RPMI8226 (cell line): ENCODE results near the gene BCAS1.
A peak's percentile ranks its signal among the peaks of the same experiment; 100 is the strongest.
"Not testable (repeated sequence)": the region's sequence is repeated elsewhere in the genome, so short reads cannot be mapped to it uniquely, and the experiment has no call there.

Experiments used
- DNase-seq: peaks from one replicate; pipeline ENCODE4 v3.0.0-alpha.2; 2015

BCAS1 gene

GRCh38 chr20:53939572-53940359, 130.6 kb downstream of the BCAS1 start:
- DNase-seq: peak; percentile 85

- no peak for DNase-seq
These were observed 131.2 kb downstream of the BCAS1 start for GRCh38 chr20:53939190-53939571.

- DNase-seq: no peak
These were observed 131.7 kb downstream of the BCAS1 start for GRCh38 chr20:53938739-53939138.

- no peak for DNase-seq
These were observed 132.4 kb downstream of the BCAS1 start for GRCh38 chr20:53937929-53938367.

- DNase-seq: no peak
These were observed 133.1 kb downstream of the BCAS1 start for GRCh38 chr20:53937339-53937741.

- peak; percentile 18 for DNase-seq
These were observed 134.9 kb downstream of the BCAS1 start for GRCh38 chr20:53935344-53936084.

- peak; percentile 40 for DNase-seq
These were observed 135.7 kb downstream of the BCAS1 start for GRCh38 chr20:53934421-53935343.

GRCh38 chr20:53933232-53933846, 137.1 kb downstream of the BCAS1 start:
- DNase-seq: no peak

GRCh38 chr20:53932655-53933192, 137.7 kb downstream of the BCAS1 start:
- DNase-seq: not testable (repeated sequence)

- no peak for DNase-seq
These were observed 138.8 kb downstream of the BCAS1 start for GRCh38 chr20:53931597-53931996.

GRCh38 chr20:53930651-53931504, 139.5 kb downstream of the BCAS1 start:
- DNase-seq: no peak

- DNase-seq: peak; percentile 16
These were observed 140.3 kb downstream of the BCAS1 start for GRCh38 chr20:53929974-53930650.

GRCh38 chr20:53929399-53929798, 141.0 kb downstream of the BCAS1 start:
- DNase-seq: no peak

- DNase-seq: no peak
These were observed 142.4 kb downstream of the BCAS1 start for GRCh38 chr20:53927990-53928389.

GRCh38 chr20:53926428-53927028, 143.9 kb downstream of the BCAS1 start:
- DNase-seq: peak; percentile 15

GRCh38 chr20:53925651-53926401, 144.6 kb downstream of the BCAS1 start:
- DNase-seq: no peak

GRCh38 chr20:53923566-53924369, 146.6 kb downstream of the BCAS1 start:
- DNase-seq: no peak

GRCh38 chr20:53922901-53923314, 147.5 kb downstream of the BCAS1 start:
- peak; percentile 77 for DNase-seq
